Measurements from ENCODE around the gene ZNRF1.
A peak's percentile ranks its signal among the peaks of the same experiment; 100 is the strongest.
"Not testable (repeated sequence)": the region's sequence is repeated elsewhere in the genome, so short reads cannot be mapped to it uniquely, and the experiment has no call there.

ZNRF1 gene

GRCh38 chr16:75118943-75119539 is 120.2 kb downstream of the ZNRF1 start:
- Mint-ChIP-seq H3K4me1 (ENCODE audit: low read depth) (no peaks in the 10 kb centered on the region), H3K27me3 (no peaks in the 10 kb centered on the region), H3K36me3 (peaks cover 5% of the 10 kb centered on the region), H3K4me3 (no peak overlapping the region), H3K27ac (no peak overlapping the region), H3K9me3 (ENCODE audit: low read depth) (peaks cover 6% of the 10 kb centered on the region)

DNA sequence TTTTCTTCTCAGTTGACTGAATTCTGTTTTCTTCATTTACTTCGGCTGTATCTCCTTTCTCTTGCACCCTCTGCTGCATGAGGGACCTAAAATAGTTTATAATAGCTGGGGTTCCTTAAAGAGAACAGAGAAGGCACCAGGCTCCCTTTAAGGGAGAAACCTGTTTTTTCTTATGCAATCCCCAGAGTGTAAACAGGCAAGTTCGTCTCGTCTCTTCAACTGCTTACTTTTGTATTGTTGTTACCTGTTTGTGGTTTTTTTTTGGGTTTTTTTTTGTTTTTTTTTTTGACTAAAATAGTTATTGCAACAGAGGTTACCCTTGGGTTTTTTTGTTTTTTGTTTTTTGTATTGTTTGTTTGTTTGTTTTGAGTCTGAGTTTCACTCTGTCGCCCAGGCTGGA is 121.4 kb downstream of the ZNRF1 start:
- Mint-ChIP-seq H3K27ac (no peak overlapping the region), H3K27me3 (no peaks in the 10 kb centered on the region), H3K36me3 (peaks cover 5% of the 10 kb centered on the region), H3K9me3 (ENCODE audit: low read depth) (peaks cover 6% of the 10 kb centered on the region), H3K4me3 (no peak overlapping the region), H3K4me1 (ENCODE audit: low read depth) (no peaks in the 10 kb centered on the region)

DNA sequence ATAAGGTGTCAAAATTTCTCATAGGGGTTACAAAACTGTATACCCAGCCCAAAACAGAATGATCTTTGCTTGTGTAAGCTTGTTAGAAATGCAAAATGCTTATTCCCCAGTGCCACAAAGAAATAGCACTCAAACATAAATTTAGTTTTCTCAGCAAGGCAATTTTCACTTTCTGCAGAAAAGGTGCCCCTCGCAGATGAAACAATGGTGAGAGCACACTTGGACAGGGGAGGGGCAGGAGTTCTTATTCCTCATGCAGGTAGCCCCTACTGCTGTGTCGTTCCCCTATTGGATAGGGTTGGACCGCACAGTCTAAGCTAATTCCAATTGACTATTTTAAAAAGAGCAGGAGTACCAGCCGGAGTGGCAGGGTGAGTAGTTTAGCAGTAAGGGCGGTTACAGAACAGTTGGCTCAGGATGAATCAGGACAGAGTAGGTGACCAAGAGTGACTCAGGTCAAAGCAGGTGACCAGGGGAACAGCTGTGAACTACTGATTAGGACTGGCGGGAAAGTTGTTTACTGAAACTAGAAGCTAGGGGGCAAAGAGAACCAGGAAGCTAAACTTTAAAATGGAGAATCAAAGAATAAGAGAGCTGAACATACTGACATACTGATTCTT is 123.2 kb downstream of the ZNRF1 start:
- H3K9me3 Mint-ChIP-seq (ENCODE audit: low read depth) = peaks cover 6% of the 10 kb centered on the region
- no peaks in the 10 kb centered on the region for H3K4me1 Mint-ChIP-seq (ENCODE audit: low read depth)
- H3K27ac Mint-ChIP-seq = no peak overlapping the region
- H3K27me3 Mint-ChIP-seq = no peaks in the 10 kb centered on the region
- no peak overlapping the region for H3K4me3 Mint-ChIP-seq
- peaks cover 5% of the 10 kb centered on the region for H3K36me3 Mint-ChIP-seq

GRCh38 chr16:75122609-75123008 is 123.8 kb downstream of the ZNRF1 start:
- Mint-ChIP-seq H3K4me1 (ENCODE audit: low read depth) (no peaks in the 10 kb centered on the region), H3K4me3 (no peak overlapping the region), H3K27ac (no peak overlapping the region), H3K36me3 (peaks cover 5% of the 10 kb centered on the region), H3K27me3 (no peaks in the 10 kb centered on the region), H3K9me3 (ENCODE audit: low read depth) (peaks cover 6% of the 10 kb centered on the region)

GRCh38 chr16:75127713-75128415 is 129.0 kb downstream of the ZNRF1 start:
- H3K36me3 Mint-ChIP-seq = no peaks in the 10 kb centered on the region
- H3K4me1 Mint-ChIP-seq (ENCODE audit: low read depth) = peaks cover 9% of the 10 kb centered on the region
- peaks cover 4% of the 10 kb centered on the region for H3K27me3 Mint-ChIP-seq
- H3K27ac Mint-ChIP-seq = no peak overlapping the region
- H3K4me3 Mint-ChIP-seq = no peak overlapping the region
- no peaks in the 10 kb centered on the region for H3K9me3 Mint-ChIP-seq (ENCODE audit: low read depth)

- not testable (repeated sequence) for H3K9me3 Mint-ChIP-seq (ENCODE audit: low read depth); H3K4me1 Mint-ChIP-seq (ENCODE audit: low read depth); H3K27me3 Mint-ChIP-seq; H3K36me3 Mint-ChIP-seq; H3K27ac Mint-ChIP-seq; H3K4me3 Mint-ChIP-seq
Observed at GRCh38 chr16:75129421-75130149, 130.8 kb downstream of the ZNRF1 start.

GRCh38 chr16:75130150-75130771 is 131.4 kb downstream of the ZNRF1 start:
- H3K27ac Mint-ChIP-seq = no peak overlapping the region
- H3K4me3 Mint-ChIP-seq = no peak overlapping the region
- peaks cover 9% of the 10 kb centered on the region for H3K4me1 Mint-ChIP-seq (ENCODE audit: low read depth)
- peaks cover 4% of the 10 kb centered on the region for H3K27me3 Mint-ChIP-seq
- H3K36me3 Mint-ChIP-seq = no peaks in the 10 kb centered on the region
- no peaks in the 10 kb centered on the region for H3K9me3 Mint-ChIP-seq (ENCODE audit: low read depth)

DNA sequence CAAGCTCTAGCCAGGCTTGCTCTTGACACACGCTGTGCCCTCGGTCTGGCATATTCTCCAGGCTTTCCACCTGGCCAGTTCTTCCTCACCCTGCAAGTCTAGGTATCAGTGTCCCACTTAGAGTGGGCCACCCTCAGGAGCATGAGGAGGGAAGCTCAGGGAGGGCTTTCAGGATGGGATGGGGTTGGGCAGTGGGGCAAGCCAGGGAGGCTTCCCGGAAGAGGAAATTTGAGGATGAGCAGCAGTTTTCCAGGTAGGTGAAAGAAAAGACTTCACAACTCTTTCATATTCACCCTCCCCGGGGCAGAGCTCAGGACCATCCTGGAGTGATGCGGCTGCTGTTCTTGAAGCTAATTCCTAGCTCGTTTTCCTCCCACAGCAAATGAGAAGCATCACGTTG is 132.3 kb downstream of the ZNRF1 start:
- Mint-ChIP-seq H3K27me3 (peaks cover 4% of the 10 kb centered on the region), H3K4me1 (ENCODE audit: low read depth) (peaks cover 9% of the 10 kb centered on the region), H3K36me3 (no peaks in the 10 kb centered on the region), H3K4me3 (no peak overlapping the region), H3K27ac (no peak overlapping the region), H3K9me3 (ENCODE audit: low read depth) (no peaks in the 10 kb centered on the region)

- Mint-ChIP-seq H3K4me3 (no peak overlapping the region), H3K27ac (no peak overlapping the region), H3K9me3 (ENCODE audit: low read depth) (no peaks in the 10 kb centered on the region), H3K27me3 (peaks cover 1% of the 10 kb centered on the region), H3K4me1 (ENCODE audit: low read depth) (peaks cover 2% of the 10 kb centered on the region), H3K36me3 (no peaks in the 10 kb centered on the region)
Observed at GRCh38 chr16:75138233-75138632, 139.4 kb downstream of the ZNRF1 start.

- Mint-ChIP-seq H3K36me3 (no peaks in the 10 kb centered on the region), H3K4me3 (no peak overlapping the region), H3K9me3 (ENCODE audit: low read depth) (no peaks in the 10 kb centered on the region), H3K4me1 (ENCODE audit: low read depth) (peaks cover 2% of the 10 kb centered on the region), H3K27ac (no peak overlapping the region), H3K27me3 (peaks cover 1% of the 10 kb centered on the region)
Observed at GRCh38 chr16:75138636-75139035, 139.8 kb downstream of the ZNRF1 start.

GRCh38 chr16:75139498-75139897 is 140.7 kb downstream of the ZNRF1 start:
- Mint-ChIP-seq H3K36me3 (no peaks in the 10 kb centered on the region), H3K9me3 (ENCODE audit: low read depth) (no peaks in the 10 kb centered on the region), H3K27ac (no peak overlapping the region), H3K4me3 (no peak overlapping the region), H3K27me3 (peaks cover 1% of the 10 kb centered on the region), H3K4me1 (ENCODE audit: low read depth) (peaks cover 2% of the 10 kb centered on the region)

DNA sequence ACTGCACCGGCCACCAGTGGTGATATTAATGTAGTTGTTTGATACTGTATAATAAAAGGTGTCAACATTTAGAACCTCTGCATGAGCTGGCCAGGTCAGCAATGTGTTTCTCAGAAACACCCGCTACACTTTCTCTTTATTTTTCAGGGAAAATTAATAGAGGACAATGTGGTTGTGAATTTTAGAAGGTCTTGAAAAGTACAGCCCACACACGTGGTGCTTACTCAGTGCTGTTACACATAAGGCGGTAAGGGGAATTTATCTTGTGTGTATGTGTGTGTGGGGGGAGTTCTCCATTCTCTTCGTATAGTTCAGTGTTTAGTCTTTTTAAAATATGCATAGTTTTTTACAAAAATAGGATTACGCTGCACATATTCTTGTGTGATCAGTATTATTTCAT is 145.1 kb downstream of the ZNRF1 start:
- no peaks in the 10 kb centered on the region for H3K9me3 Mint-ChIP-seq (ENCODE audit: low read depth)
- no peak overlapping the region for H3K4me3 Mint-ChIP-seq
- H3K4me1 Mint-ChIP-seq (ENCODE audit: low read depth) = peaks cover 2% of the 10 kb centered on the region
- H3K36me3 Mint-ChIP-seq = no peaks in the 10 kb centered on the region
- H3K27me3 Mint-ChIP-seq = no peaks in the 10 kb centered on the region
- no peak overlapping the region for H3K27ac Mint-ChIP-seq

- Mint-ChIP-seq H3K27ac (no peak overlapping the region), H3K4me1 (ENCODE audit: low read depth) (peaks cover 25% of the 10 kb centered on the region), H3K36me3 (peaks cover 22% of the 10 kb centered on the region), H3K9me3 (ENCODE audit: low read depth) (peaks cover 18% of the 10 kb centered on the region), H3K4me3 (peak overlapping the region; percentile 73), H3K27me3 (no peaks in the 10 kb centered on the region)
Observed at GRCh38 chr16:75147968-75148310, 149.1 kb downstream of the ZNRF1 start.

DNA sequence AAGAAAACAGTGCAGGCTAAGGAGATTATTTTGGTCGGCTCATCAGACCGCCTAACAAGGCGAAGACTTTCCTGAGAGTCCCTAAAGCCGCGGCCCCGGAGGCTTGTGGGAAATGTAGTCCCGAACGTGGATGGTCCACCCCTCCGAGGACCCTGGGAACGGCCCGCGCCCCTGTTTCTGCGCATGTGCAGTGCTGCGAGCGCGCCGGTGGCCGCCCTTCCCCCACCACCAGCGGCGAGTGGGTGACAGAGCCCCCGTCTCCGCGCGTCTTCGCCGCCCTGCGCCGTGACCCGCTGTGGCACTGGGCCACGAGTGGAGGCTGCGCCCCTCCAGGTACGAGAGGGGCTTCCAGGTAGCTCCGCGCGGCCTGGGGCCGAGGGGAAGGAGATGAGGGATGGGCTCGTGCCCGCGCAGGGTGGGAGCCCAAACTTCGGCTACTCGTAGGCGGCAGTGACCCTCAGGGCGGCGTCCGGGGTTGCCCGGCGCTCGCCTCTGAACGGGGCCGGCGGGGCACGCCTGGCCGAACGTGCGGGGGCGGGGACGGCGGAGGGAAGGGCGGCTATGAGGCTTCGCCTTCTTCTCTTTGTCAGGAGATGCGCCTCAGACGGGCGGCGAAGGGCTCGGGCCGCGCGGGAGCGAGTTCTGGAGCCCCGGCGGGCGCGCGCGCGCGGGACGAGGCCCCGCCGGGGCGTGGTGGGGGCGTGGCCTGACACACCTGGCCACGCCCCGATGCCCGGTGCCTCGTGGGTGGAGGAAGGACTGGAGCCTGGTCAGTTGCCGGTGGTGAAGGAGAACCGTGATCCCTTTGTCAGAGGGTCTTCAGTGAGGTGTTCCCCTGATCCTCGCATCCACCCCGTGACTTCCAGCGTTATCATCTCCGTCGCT is 149.7 kb downstream of the ZNRF1 start, which contains the start of gene ZFP1:
ZFP1 (plus strand) TSS at position 214 of the 885 bp plus-strand sequence. CDS start 4,428 bp downstream, outside the sequence.
- H3K4me3 Mint-ChIP-seq = peak within 1 kb of the TSS; percentile 93
- peak within 1 kb of the TSS; percentile 88 for H3K27ac Mint-ChIP-seq
- peaks cover 18% of the 10 kb centered on the region for H3K9me3 Mint-ChIP-seq (ENCODE audit: low read depth)
- peaks cover 24% of the 10 kb centered on the region for H3K36me3 Mint-ChIP-seq
- H3K4me1 Mint-ChIP-seq (ENCODE audit: low read depth) = peaks cover 26% of the 10 kb centered on the region
- no peaks in the 10 kb centered on the region for H3K27me3 Mint-ChIP-seq
